Measurements from ENCODE around the gene KRTAP5-7.
"Not testable (repeated sequence)": the region's sequence is repeated elsewhere in the genome, so short reads cannot be mapped to it uniquely, and the experiment has no call there.

KRTAP5-7 gene

GRCh38 chr11:71526796-71527575 lies at the start of gene KRTAP5-7:
KRTAP5-7 (plus strand) TSS chr11:71527267; CDS start chr11:71527301, 34 bp downstream.
- DNase-seq, result not testable (repeated sequence)

GRCh38 chr11:71477641-71478527 lies 49.2 kb upstream of the KRTAP5-7 start:
- DNase-seq, result no peak

- DNase-seq, result no peak
Observed at GRCh38 chr11:71478528-71478840, 48.6 kb upstream of the KRTAP5-7 start.

- DNase-seq, result no peak
Observed at GRCh38 chr11:71481101-71481960, 45.7 kb upstream of the KRTAP5-7 start.

GRCh38 chr11:71482216-71482615 lies 44.9 kb upstream of the KRTAP5-7 start:
- DNase-seq, result no peak

- DNase-seq, result no peak
Observed at GRCh38 chr11:71482746-71483364, 44.2 kb upstream of the KRTAP5-7 start.

GRCh38 chr11:71483692-71484091 lies 43.4 kb upstream of the KRTAP5-7 start:
- no peak for DNase-seq

GRCh38 chr11:71484248-71485062 lies 42.6 kb upstream of the KRTAP5-7 start:
- DNase-seq, result no peak

- DNase-seq, result no peak
Observed at GRCh38 chr11:71485063-71485399, 42.0 kb upstream of the KRTAP5-7 start.

- DNase-seq, result no peak
Observed at GRCh38 chr11:71485466-71485865, 41.6 kb upstream of the KRTAP5-7 start.

- no peak for DNase-seq
Observed at GRCh38 chr11:71486320-71486719, 40.7 kb upstream of the KRTAP5-7 start.

- no peak for DNase-seq
Observed at GRCh38 chr11:71488681-71489270, 38.3 kb upstream of the KRTAP5-7 start.

- DNase-seq, result no peak
Observed at GRCh38 chr11:71489311-71490043, 37.6 kb upstream of the KRTAP5-7 start.

GRCh38 chr11:71490044-71490730 lies 36.9 kb upstream of the KRTAP5-7 start:
- no peak for DNase-seq

GRCh38 chr11:71490731-71491390 lies 36.2 kb upstream of the KRTAP5-7 start:
- DNase-seq, result no peak

- DNase-seq, result no peak
Observed at GRCh38 chr11:71491531-71491930, 35.5 kb upstream of the KRTAP5-7 start.

GRCh38 chr11:71491940-71492339 lies 35.1 kb upstream of the KRTAP5-7 start:
- DNase-seq, result no peak

- no peak for DNase-seq
Observed at GRCh38 chr11:71495286-71496230, 31.5 kb upstream of the KRTAP5-7 start.
